ENCODE measurements around the gene UNC80. TPM values are rescaled to one million over a fixed set of nuclear protein-coding genes. Genes with fewer than 3 reads are reported as not detected.

Gene UNC80
- total RNA-seq, 1 experiment from 2014 or later = not detected

- no TSS peak for BruUV-seq (replicated peaks)
- POLR2A ChIA-PET (ENCODE audit: unreplicated experiment) = no interaction called here
- ATAC-seq = no peak
Measured at GRCh38 chr2:209830722-209831465, 59.3 kb downstream of the UNC80 start.

GRCh38 chr2:209834767-209835166, 63.1 kb downstream of the UNC80 start:
- TF ChIP-seq EZH2phosphoT487 (IDR thresholded peaks at IDR 0.05; ENCODE audit: borderline replicate concordance, low read length) (no peak), EZH2 (IDR thresholded peaks at IDR 0.05; ENCODE audit: low read length, unreplicated experiment) (no peak), CTCF (conservative IDR thresholded peaks at IDR 0.05; ENCODE audit: low read depth, low read length) (no peak)
- no peak for ATAC-seq
- CTCF ChIA-PET = no interaction called here

More at GRCh38 chr2:209830722-209831465, 59.3 kb downstream of the UNC80 start:
- no peaks in the 10 kb centered on the region for H3K36me3 ChIP-seq (ENCODE audit: low read depth, low read length)
- no peak for DNase-seq
- CTCF ChIA-PET = no interaction called here
- H3K27me3 ChIP-seq (ENCODE audit: low read length) = peaks cover 64% of the 10 kb centered on the region
- H3K79me2 ChIP-seq (ENCODE audit: low read length) = no peaks in the 10 kb centered on the region
- H3K9ac ChIP-seq (ENCODE audit: low read length) = no peak overlapping the region
- no peaks in the 10 kb centered on the region for H3K9me2 ChIP-seq (replicated peaks; ENCODE audit: low read length)
- H3K4me2 ChIP-seq (ENCODE audit: low read length) = no peak overlapping the region
- H3K4me1 ChIP-seq (ENCODE audit: insufficient read depth, low read length) = no peaks in the 10 kb centered on the region
- no peak overlapping the region for H2AFZ ChIP-seq (ENCODE audit: low read length)
- intact Hi-C loops (cut with micrococcal nuclease) = no loop called here
- H3K4me3 ChIP-seq (ENCODE audit: low read length) = no peak overlapping the region
- H3K9me3 ChIP-seq (ENCODE audit: low read length) = no peaks in the 10 kb centered on the region
- no peaks in the 10 kb centered on the region for H3F3A ChIP-seq (ENCODE audit: low read length, unreplicated experiment)
- H3K27ac ChIP-seq (ENCODE audit: low read length) = no peak overlapping the region
- TF ChIP-seq CTCF (conservative IDR thresholded peaks at IDR 0.05; ENCODE audit: low read depth, low read length) (no peak), EZH2phosphoT487 (IDR thresholded peaks at IDR 0.05; ENCODE audit: borderline replicate concordance, low read length) (no peak), EZH2 (IDR thresholded peaks at IDR 0.05; ENCODE audit: low read length, unreplicated experiment) (no peak)
- no peaks in the 10 kb centered on the region for H4K20me1 ChIP-seq (ENCODE audit: low read length)

GRCh38 chr2:209840434-209840833, 68.8 kb downstream of the UNC80 start:
- no TSS peak for BruUV-seq (replicated peaks)
- ATAC-seq = no peak
- intact Hi-C loops (cut with micrococcal nuclease) = no loop called here

More at GRCh38 chr2:209834767-209835166, 63.1 kb downstream of the UNC80 start:
- Histone ChIP-seq H4K20me1 (ENCODE audit: low read length) (no peaks in the 10 kb centered on the region), H3K36me3 (ENCODE audit: low read depth, low read length) (no peaks in the 10 kb centered on the region), H3K9me2 (replicated peaks; ENCODE audit: low read length) (no peaks in the 10 kb centered on the region), H2AFZ (ENCODE audit: low read length) (no peak overlapping the region), H3K4me3 (ENCODE audit: low read length) (no peak overlapping the region), H3K9me3 (ENCODE audit: low read length) (no peaks in the 10 kb centered on the region), H3K27ac (ENCODE audit: low read length) (no peak overlapping the region), H3K9ac (ENCODE audit: low read length) (no peak overlapping the region), H3K79me2 (ENCODE audit: low read length) (no peaks in the 10 kb centered on the region), H3K27me3 (ENCODE audit: low read length) (peaks cover 58% of the 10 kb centered on the region), H3K4me2 (ENCODE audit: low read length) (no peak overlapping the region), H3F3A (ENCODE audit: low read length, unreplicated experiment) (no peaks in the 10 kb centered on the region), H3K4me1 (ENCODE audit: insufficient read depth, low read length) (no peaks in the 10 kb centered on the region)
- intact Hi-C loops (cut with micrococcal nuclease) = no loop called here
- no TSS peak for BruUV-seq (replicated peaks)
- POLR2A ChIA-PET (ENCODE audit: unreplicated experiment) = no interaction called here
- no peak for DNase-seq

More at GRCh38 chr2:209840434-209840833, 68.8 kb downstream of the UNC80 start:
- H4K20me1 ChIP-seq (ENCODE audit: low read length) = no peaks in the 10 kb centered on the region
- TF ChIP-seq EZH2 (IDR thresholded peaks at IDR 0.05; ENCODE audit: low read length, unreplicated experiment) (no peak), CTCF (conservative IDR thresholded peaks at IDR 0.05; ENCODE audit: low read depth, low read length) (no peak), EZH2phosphoT487 (IDR thresholded peaks at IDR 0.05; ENCODE audit: borderline replicate concordance, low read length) (no peak)
- ChIA-PET POLR2A (ENCODE audit: unreplicated experiment) (no interaction called here), CTCF (no interaction called here)
- H3K79me2 ChIP-seq (ENCODE audit: low read length) = no peaks in the 10 kb centered on the region
- H3K36me3 ChIP-seq (ENCODE audit: low read depth, low read length) = no peaks in the 10 kb centered on the region
- no peak for DNase-seq
- H3K4me2 ChIP-seq (ENCODE audit: low read length) = no peak overlapping the region
- no peak overlapping the region for H3K9ac ChIP-seq (ENCODE audit: low read length)
- no peaks in the 10 kb centered on the region for H3K9me3 ChIP-seq (ENCODE audit: low read length)
- no peaks in the 10 kb centered on the region for H3K9me2 ChIP-seq (replicated peaks; ENCODE audit: low read length)
- H2AFZ ChIP-seq (ENCODE audit: low read length) = no peak overlapping the region
- no peaks in the 10 kb centered on the region for H3K4me1 ChIP-seq (ENCODE audit: insufficient read depth, low read length)
- H3F3A ChIP-seq (ENCODE audit: low read length, unreplicated experiment) = no peaks in the 10 kb centered on the region
- no peak overlapping the region for H3K27ac ChIP-seq (ENCODE audit: low read length)
- H3K27me3 ChIP-seq (ENCODE audit: low read length) = peaks cover 53% of the 10 kb centered on the region
- no peak overlapping the region for H3K4me3 ChIP-seq (ENCODE audit: low read length)
